WTC11 (cell line): ENCODE data around the gene CACNA2D4. TPM values are rescaled to one million over a fixed set of nuclear protein-coding genes. Genes with fewer than 3 reads are reported as not detected.

Experiments used
- ATAC-seq: fragments of 200-7000 bp; cut with Tn5 transposase; 2 replicates; pipeline ENCODE4 v1.10.0; 2021; ENCODE audit warnings: mild to moderate bottlenecking, moderate library complexity
- CTCF ChIA-PET: fragments of 300-600 bp; sonication (Branson Sonifier 250); formaldehyde crosslinking; loops from one replicate; lab custom pipeline; 2021; ENCODE audit warnings: antibody characterized with exemption; lab: Charles Lee
- POLR2A ChIA-PET: fragments of 350-600 bp; sonication (Branson Sonifier 250); formaldehyde crosslinking; loops from one replicate; lab custom pipeline; 2021; ENCODE audit warnings: antibody characterized with exemption; lab: Charles Lee
- DNase-seq: peaks from one replicate; pipeline ENCODE4 v3.0.0; 2021; ENCODE audit warnings: low spot score
- H3K27ac Mint-ChIP-seq: 2 replicates; pipeline ENCODE4 v1.8.0; 2021; ENCODE audit warnings: mixed read lengths
- H3K27me3 Mint-ChIP-seq: 2 replicates; pipeline ENCODE4 v1.8.0; 2021; ENCODE audit warnings: low read depth, mild to moderate bottlenecking, moderate library complexity, mixed read lengths
- H3K36me3 Mint-ChIP-seq: 2 replicates; pipeline ENCODE4 v1.8.0; 2021; ENCODE audit warnings: mixed read lengths
- H3K4me1 Mint-ChIP-seq: 2 replicates; pipeline ENCODE4 v1.8.0; 2022; ENCODE audit warnings: mixed read lengths
- H3K4me3 Mint-ChIP-seq: 2 replicates; pipeline ENCODE4 v1.8.0; 2021; ENCODE audit warnings: mild to moderate bottlenecking, moderate library complexity, mixed read lengths
- H3K9me3 Mint-ChIP-seq: 2 replicates; pipeline ENCODE4 v1.8.0; 2021; ENCODE audit warnings: mixed read lengths
- FOXK1 ChIP-seq: sonication (generic); formaldehyde crosslinking; IDR thresholded peaks from 2 replicates; pipeline ENCODE4 v1.8.0; 2022; ENCODE audit warnings: mild to moderate bottlenecking, moderate library complexity, missing genetic modification reagents
- IRF2 ChIP-seq: sonication (generic); formaldehyde crosslinking; IDR thresholded peaks from 2 replicates; pipeline ENCODE4 v1.8.0; 2022; ENCODE audit warnings: low read depth, missing genetic modification reagents, borderline replicate concordance
- MXD4 ChIP-seq: fragments of 250-450 bp; sonication (Bioruptor Pico); IDR thresholded peaks from 2 replicates; pipeline ENCODE4 v1.8.0; 2021; ENCODE audit warnings: mild to moderate bottlenecking, moderate library complexity, borderline replicate concordance
- NFYB ChIP-seq: sonication (generic); formaldehyde crosslinking; conservative IDR thresholded peaks from 2 replicates; pipeline ENCODE4 v1.8.0; 2022; ENCODE audit warnings: low read depth, missing genetic modification reagents
- NR2C2 ChIP-seq: sonication (generic); formaldehyde crosslinking; IDR thresholded peaks from 2 replicates; pipeline ENCODE4 v1.8.0; 2022; ENCODE audit warnings: mild to moderate bottlenecking, missing genetic modification reagents
- SMAD3 ChIP-seq: sonication (generic); formaldehyde crosslinking; IDR thresholded peaks from 2 replicates; pipeline ENCODE4 v1.8.0; 2022; ENCODE audit warnings: missing genetic modification reagents, mild to moderate bottlenecking, borderline replicate concordance
- TEAD4 ChIP-seq: sonication (generic); formaldehyde crosslinking; IDR thresholded peaks from 2 replicates; pipeline ENCODE4 v1.8.0; 2022; ENCODE audit warnings: mild to moderate bottlenecking, missing genetic modification reagents
- total RNA-seq: library from RNA; stranded (reverse); gene quantifications from 3 replicates; pipeline ENCODE4 v1.2.3, GENCODE V29; 2021
- TF ChIP-seq, protein P1 (sequence below): sonication (generic); formaldehyde crosslinking; IDR thresholded peaks from 2 replicates; pipeline ENCODE4 v1.8.0; 2023; ENCODE audit warnings: missing genetic modification reagents
- TF ChIP-seq, protein P2 (sequence below): fragments of 250-450 bp; sonication (Bioruptor Pico); IDR thresholded peaks from 2 replicates; pipeline ENCODE4 v1.9.0; 2021; ENCODE audit warnings: mild to moderate bottlenecking, borderline replicate concordance
- TF ChIP-seq, protein P3 (sequence below): sonication (generic); formaldehyde crosslinking; IDR thresholded peaks from 2 replicates; pipeline ENCODE4 v1.8.1; 2023; ENCODE audit warnings: mild to moderate bottlenecking, missing genetic modification reagents
- TF ChIP-seq, protein P4 (sequence below): sonication (generic); formaldehyde crosslinking; IDR thresholded peaks from 2 replicates; pipeline ENCODE4 v1.8.1; 2023; ENCODE audit warnings: mild to moderate bottlenecking, missing genetic modification reagents
- TF ChIP-seq, protein P5 (sequence below): fragments of 200-600 bp; IDR thresholded peaks from 2 replicates; pipeline ENCODE4 v1.8.0; 2022; ENCODE audit warnings: antibody characterized with exemption
- TF ChIP-seq, protein P6 (sequence below): fragments of 250-450 bp; sonication (Bioruptor Pico); IDR thresholded peaks from 2 replicates; pipeline ENCODE4 v1.8.0; 2021; ENCODE audit warnings: mild to moderate bottlenecking

CACNA2D4 gene
- total RNA-seq, 1 experiment from 2014 or later = 0.04 TPM

DNA sequence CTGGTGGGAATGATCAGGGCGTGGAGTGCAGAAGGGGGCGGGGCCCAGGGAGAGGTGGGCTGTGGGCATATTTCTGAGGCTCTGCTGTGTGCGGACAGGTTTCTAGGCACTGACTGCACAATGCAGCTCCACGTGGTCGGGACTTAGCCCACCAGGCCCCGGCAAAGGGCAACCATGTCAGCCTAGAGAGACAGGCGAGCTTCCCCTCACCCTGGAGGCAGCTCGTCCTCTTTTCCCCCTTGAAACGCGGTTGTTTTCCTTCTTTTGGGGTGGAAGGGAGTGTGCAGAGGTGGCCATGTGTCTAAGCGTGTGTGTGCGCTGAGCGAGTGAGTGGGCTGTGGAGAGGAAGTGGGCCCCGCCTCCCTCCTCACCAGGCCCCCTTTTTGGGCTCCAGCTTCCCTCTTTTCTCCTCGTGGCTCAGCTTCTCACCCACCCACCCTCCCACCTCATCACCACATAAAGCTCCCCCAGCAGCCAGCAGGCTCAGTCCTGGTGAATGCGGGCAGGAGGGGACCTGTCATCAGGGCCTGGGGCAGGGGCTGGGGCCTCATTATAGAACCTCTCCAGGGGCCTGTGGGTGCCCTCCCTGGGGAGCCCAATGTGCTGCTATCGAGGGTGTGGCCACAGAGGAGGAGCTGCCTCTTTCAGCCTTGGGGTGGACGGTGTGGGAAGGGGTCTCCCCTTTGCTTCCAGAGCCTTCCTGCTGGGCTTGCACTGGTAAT, 76.1 kb downstream of the CACNA2D4 start:
- POLR2A ChIA-PET = no interaction called here
- no peaks in the 10 kb centered on the region for H3K36me3 Mint-ChIP-seq
- CTCF ChIA-PET = interaction anchor here (0.8 to 1.7 kb wide), 2 partner anchors 97 to 169 kb away, joined by 5 to 7 read pairs; no protein-coding TSS in a partner anchor
- no peak overlapping the region for H3K4me3 Mint-ChIP-seq
- no peak for ATAC-seq
- H3K9me3 Mint-ChIP-seq = no peaks in the 10 kb centered on the region
- peak; percentile 10 for DNase-seq
- peaks cover 41% of the 10 kb centered on the region for H3K4me1 Mint-ChIP-seq
- TF ChIP-seq FOXK1 (CRISPR knock-in tag) = no peak
- TF ChIP-seq, protein P1, sequence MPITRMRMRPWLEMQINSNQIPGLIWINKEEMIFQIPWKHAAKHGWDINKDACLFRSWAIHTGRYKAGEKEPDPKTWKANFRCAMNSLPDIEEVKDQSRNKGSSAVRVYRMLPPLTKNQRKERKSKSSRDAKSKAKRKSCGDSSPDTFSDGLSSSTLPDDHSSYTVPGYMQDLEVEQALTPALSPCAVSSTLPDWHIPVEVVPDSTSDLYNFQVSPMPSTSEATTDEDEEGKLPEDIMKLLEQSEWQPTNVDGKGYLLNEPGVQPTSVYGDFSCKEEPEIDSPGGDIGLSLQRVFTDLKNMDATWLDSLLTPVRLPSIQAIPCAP = no peak
- no peak for TF ChIP-seq NFYB (CRISPR knock-in tag)
- TF ChIP-seq IRF2 (CRISPR knock-in tag) = no peak
- TF ChIP-seq TEAD4 = no peak
- TF ChIP-seq, protein P2, sequence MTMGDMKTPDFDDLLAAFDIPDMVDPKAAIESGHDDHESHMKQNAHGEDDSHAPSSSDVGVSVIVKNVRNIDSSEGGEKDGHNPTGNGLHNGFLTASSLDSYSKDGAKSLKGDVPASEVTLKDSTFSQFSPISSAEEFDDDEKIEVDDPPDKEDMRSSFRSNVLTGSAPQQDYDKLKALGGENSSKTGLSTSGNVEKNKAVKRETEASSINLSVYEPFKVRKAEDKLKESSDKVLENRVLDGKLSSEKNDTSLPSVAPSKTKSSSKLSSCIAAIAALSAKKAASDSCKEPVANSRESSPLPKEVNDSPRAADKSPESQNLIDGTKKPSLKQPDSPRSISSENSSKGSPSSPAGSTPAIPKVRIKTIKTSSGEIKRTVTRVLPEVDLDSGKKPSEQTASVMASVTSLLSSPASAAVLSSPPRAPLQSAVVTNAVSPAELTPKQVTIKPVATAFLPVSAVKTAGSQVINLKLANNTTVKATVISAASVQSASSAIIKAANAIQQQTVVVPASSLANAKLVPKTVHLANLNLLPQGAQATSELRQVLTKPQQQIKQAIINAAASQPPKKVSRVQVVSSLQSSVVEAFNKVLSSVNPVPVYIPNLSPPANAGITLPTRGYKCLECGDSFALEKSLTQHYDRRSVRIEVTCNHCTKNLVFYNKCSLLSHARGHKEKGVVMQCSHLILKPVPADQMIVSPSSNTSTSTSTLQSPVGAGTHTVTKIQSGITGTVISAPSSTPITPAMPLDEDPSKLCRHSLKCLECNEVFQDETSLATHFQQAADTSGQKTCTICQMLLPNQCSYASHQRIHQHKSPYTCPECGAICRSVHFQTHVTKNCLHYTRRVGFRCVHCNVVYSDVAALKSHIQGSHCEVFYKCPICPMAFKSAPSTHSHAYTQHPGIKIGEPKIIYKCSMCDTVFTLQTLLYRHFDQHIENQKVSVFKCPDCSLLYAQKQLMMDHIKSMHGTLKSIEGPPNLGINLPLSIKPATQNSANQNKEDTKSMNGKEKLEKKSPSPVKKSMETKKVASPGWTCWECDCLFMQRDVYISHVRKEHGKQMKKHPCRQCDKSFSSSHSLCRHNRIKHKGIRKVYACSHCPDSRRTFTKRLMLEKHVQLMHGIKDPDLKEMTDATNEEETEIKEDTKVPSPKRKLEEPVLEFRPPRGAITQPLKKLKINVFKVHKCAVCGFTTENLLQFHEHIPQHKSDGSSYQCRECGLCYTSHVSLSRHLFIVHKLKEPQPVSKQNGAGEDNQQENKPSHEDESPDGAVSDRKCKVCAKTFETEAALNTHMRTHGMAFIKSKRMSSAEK (CRISPR knock-in tag) = no peak
- TF ChIP-seq, protein P3, sequence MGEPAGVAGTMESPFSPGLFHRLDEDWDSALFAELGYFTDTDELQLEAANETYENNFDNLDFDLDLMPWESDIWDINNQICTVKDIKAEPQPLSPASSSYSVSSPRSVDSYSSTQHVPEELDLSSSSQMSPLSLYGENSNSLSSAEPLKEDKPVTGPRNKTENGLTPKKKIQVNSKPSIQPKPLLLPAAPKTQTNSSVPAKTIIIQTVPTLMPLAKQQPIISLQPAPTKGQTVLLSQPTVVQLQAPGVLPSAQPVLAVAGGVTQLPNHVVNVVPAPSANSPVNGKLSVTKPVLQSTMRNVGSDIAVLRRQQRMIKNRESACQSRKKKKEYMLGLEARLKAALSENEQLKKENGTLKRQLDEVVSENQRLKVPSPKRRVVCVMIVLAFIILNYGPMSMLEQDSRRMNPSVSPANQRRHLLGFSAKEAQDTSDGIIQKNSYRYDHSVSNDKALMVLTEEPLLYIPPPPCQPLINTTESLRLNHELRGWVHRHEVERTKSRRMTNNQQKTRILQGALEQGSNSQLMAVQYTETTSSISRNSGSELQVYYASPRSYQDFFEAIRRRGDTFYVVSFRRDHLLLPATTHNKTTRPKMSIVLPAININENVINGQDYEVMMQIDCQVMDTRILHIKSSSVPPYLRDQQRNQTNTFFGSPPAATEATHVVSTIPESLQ = no peak
- TF ChIP-seq SMAD3 (CRISPR knock-in tag) = no peak
- TF ChIP-seq, protein P4, sequence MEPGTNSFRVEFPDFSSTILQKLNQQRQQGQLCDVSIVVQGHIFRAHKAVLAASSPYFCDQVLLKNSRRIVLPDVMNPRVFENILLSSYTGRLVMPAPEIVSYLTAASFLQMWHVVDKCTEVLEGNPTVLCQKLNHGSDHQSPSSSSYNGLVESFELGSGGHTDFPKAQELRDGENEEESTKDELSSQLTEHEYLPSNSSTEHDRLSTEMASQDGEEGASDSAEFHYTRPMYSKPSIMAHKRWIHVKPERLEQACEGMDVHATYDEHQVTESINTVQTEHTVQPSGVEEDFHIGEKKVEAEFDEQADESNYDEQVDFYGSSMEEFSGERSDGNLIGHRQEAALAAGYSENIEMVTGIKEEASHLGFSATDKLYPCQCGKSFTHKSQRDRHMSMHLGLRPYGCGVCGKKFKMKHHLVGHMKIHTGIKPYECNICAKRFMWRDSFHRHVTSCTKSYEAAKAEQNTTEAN (CRISPR knock-in tag) = no peak
- TF ChIP-seq MXD4 (CRISPR knock-in tag) = no peak
- TF ChIP-seq, protein P5, sequence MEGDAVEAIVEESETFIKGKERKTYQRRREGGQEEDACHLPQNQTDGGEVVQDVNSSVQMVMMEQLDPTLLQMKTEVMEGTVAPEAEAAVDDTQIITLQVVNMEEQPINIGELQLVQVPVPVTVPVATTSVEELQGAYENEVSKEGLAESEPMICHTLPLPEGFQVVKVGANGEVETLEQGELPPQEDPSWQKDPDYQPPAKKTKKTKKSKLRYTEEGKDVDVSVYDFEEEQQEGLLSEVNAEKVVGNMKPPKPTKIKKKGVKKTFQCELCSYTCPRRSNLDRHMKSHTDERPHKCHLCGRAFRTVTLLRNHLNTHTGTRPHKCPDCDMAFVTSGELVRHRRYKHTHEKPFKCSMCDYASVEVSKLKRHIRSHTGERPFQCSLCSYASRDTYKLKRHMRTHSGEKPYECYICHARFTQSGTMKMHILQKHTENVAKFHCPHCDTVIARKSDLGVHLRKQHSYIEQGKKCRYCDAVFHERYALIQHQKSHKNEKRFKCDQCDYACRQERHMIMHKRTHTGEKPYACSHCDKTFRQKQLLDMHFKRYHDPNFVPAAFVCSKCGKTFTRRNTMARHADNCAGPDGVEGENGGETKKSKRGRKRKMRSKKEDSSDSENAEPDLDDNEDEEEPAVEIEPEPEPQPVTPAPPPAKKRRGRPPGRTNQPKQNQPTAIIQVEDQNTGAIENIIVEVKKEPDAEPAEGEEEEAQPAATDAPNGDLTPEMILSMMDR = no peak
- no peak for TF ChIP-seq NR2C2 (CRISPR knock-in tag)
- TF ChIP-seq, protein P6, sequence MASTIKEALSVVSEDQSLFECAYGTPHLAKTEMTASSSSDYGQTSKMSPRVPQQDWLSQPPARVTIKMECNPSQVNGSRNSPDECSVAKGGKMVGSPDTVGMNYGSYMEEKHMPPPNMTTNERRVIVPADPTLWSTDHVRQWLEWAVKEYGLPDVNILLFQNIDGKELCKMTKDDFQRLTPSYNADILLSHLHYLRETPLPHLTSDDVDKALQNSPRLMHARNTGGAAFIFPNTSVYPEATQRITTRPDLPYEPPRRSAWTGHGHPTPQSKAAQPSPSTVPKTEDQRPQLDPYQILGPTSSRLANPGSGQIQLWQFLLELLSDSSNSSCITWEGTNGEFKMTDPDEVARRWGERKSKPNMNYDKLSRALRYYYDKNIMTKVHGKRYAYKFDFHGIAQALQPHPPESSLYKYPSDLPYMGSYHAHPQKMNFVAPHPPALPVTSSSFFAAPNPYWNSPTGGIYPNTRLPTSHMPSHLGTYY (CRISPR knock-in tag) = no peak
- no peaks in the 10 kb centered on the region for H3K27me3 Mint-ChIP-seq
- H3K27ac Mint-ChIP-seq = no peak overlapping the region
